K562 (cell line): Measurements from ENCODE around the gene SLC2A4. TPM values are rescaled to one million over a fixed set of nuclear protein-coding genes. Genes with fewer than 3 reads are reported as not detected.

Source experiments
- ARID1B ChIP-seq: fragments of 450-650 bp; IDR thresholded peaks from 2 replicates; pipeline ENCODE4 v1.6.1; 2016; ENCODE audit warnings: antibody characterized with exemption, mild to moderate bottlenecking, inconsistent platforms
- BACH1 ChIP-seq: fragments of 200-800 bp; sonication (Bioruptor generic); IDR thresholded peaks from 2 replicates; pipeline ENCODE4 v1.6.1; 2016; ENCODE audit warnings: missing genetic modification characterization, missing compliant biosample characterization
- CCNT2 ChIP-seq: IDR thresholded peaks from 2 replicates; pipeline ENCODE4 v1.6.1; 2011; ENCODE audit warnings: borderline replicate concordance, low read depth, mild to moderate bottlenecking, moderate library complexity, mixed read lengths, low read length; ENCODE audit not compliant: insufficient read length; ENCODE audit errors: extremely low read depth
- GTF2A2 ChIP-seq: IDR thresholded peaks from 2 replicates; pipeline ENCODE4 v1.6.1; 2016; ENCODE audit warnings: mild to moderate bottlenecking, missing genetic modification characterization, missing compliant biosample characterization
- HMG20A ChIP-seq: fragments of 450-650 bp; formaldehyde crosslinking; conservative IDR thresholded peaks from 2 replicates; pipeline ENCODE4 v1.4.0; 2020; ENCODE audit warnings: mild to moderate bottlenecking, mixed read lengths
- ILK ChIP-seq: fragments of 450-650 bp; IDR thresholded peaks from 2 replicates; pipeline ENCODE4 v1.6.1; 2016; ENCODE audit warnings: missing genetic modification characterization, low read depth, mild to moderate bottlenecking, missing compliant biosample characterization, moderate library complexity, borderline replicate concordance
- IRF9 ChIP-seq: fragments of 450-650 bp; IDR thresholded peaks from 2 replicates; pipeline ENCODE4 v1.6.1; 2016; ENCODE audit warnings: missing biosample characterization, missing genetic modification characterization
- POLR2B ChIP-seq: fragments of 450-650 bp; IDR thresholded peaks from 2 replicates; pipeline ENCODE4 v1.6.1; 2018; ENCODE audit warnings: low read depth; ENCODE audit not compliant: partially characterized antibody
- POU5F1 ChIP-seq: fragments of 150-350 bp; IDR thresholded peaks from 2 replicates; pipeline ENCODE4 v1.6.1; 2014; ENCODE audit warnings: borderline replicate concordance, low read length, low read depth, mild to moderate bottlenecking; ENCODE audit not compliant: partially characterized antibody
- RBM17 ChIP-seq: fragments of 200-400 bp; formaldehyde crosslinking; IDR thresholded peaks from 2 replicates; pipeline ENCODE4 v1.6.1; 2017; ENCODE audit warnings: low read depth, mild to moderate bottlenecking, low read length, borderline replicate concordance
- SLC30A9 ChIP-seq: fragments of 250-450 bp; sonication (Bioruptor Pico); IDR thresholded peaks from 2 replicates; pipeline ENCODE4 v1.8.0; 2022; ENCODE audit warnings: mild to moderate bottlenecking, moderate library complexity
- TCF7L2 ChIP-seq: fragments of 150-350 bp; IDR thresholded peaks from 2 replicates; pipeline ENCODE4 v1.6.1; 2016; ENCODE audit warnings: low read depth, mild to moderate bottlenecking, low read length, moderate library complexity
- TEAD2 ChIP-seq: fragments of 450-650 bp; IDR thresholded peaks from 2 replicates; pipeline ENCODE4 v1.6.1; 2016; ENCODE audit warnings: missing genetic modification characterization, control low read depth, missing compliant biosample characterization
- ZC3H4 ChIP-seq: sonication (generic); formaldehyde crosslinking; IDR thresholded peaks from 2 replicates; pipeline ENCODE4 v1.9.0; 2021; ENCODE audit warnings: missing genetic modification reagents, borderline replicate concordance
- ZNF239 ChIP-seq: fragments of 250-450 bp; sonication (Bioruptor Pico); IDR thresholded peaks from 2 replicates; pipeline ENCODE4 v1.4.0; 2020; ENCODE audit warnings: mild to moderate bottlenecking
- ZNF347 ChIP-seq: fragments of 450-650 bp; formaldehyde crosslinking; IDR thresholded peaks from 2 replicates; pipeline ENCODE4 v1.4.0; 2020; ENCODE audit warnings: low read depth, mild to moderate bottlenecking, moderate library complexity
- ZNF584 ChIP-seq: fragments of 200-800 bp; sonication (Bioruptor generic); IDR thresholded peaks from 2 replicates; pipeline ENCODE4 v1.6.1; 2016; ENCODE audit warnings: low read depth, mild to moderate bottlenecking, missing genetic modification characterization, missing compliant biosample characterization
- ZNF695 ChIP-seq: fragments of 450-650 bp; formaldehyde crosslinking; IDR thresholded peaks from 2 replicates; pipeline ENCODE4 v1.4.0; 2020; ENCODE audit warnings: mild to moderate bottlenecking, moderate library complexity
- polyA plus RNA-seq, 8 experiments: library from polyadenylated mRNA; depleted of rRNA in 4 of 8; stranded (reverse) in 5 of 8; unstranded in 3 of 8; fragments of >200 nt; fragmentation: Nextera tagmentation in 2 of 8; fragmentation: Illumina TruSeq in 1 of 8; extraction: Ambion mirVana in 2 of 8; extraction: Trizol in 1 of 8; gene quantifications; 2 replicates each; pipeline versions ENCODE4 v1.2.1 to v1.2.3, GENCODE V29; 2011 to 2014; ENCODE audit warnings: inconsistent platforms in 1 of 8, missing spikeins in 1 of 8
- total RNA-seq, 7 experiments: library from RNA; depleted of rRNA in 6 of 7; stranded (reverse); fragments of >200 nt in 6 of 7; fragmentation: Illumina TruSeq in 2 of 7; extraction: Trizol in 2 of 7; gene quantifications; 2 replicates each; pipeline versions ENCODE4 v1.2.1 to v1.2.3, GENCODE V29; 2011 to 2021; ENCODE audit warnings: low replicate concordance in 1 of 7
- TF ChIP-seq, protein P1 (sequence below), 2 experiments: IDR thresholded peaks; 2 replicates each; pipeline ENCODE4 v1.6.1; 2012; ENCODE audit warnings: improper control_type of control experiment in 2 of 2, low read depth in 2 of 2, low read length in 2 of 2, borderline replicate concordance in 1 of 2
- TF ChIP-seq, protein P2 (sequence below): sonication (generic); formaldehyde crosslinking; IDR thresholded peaks from 2 replicates; pipeline ENCODE4 v1.8.0; 2022; ENCODE audit warnings: missing genetic modification reagents, mild to moderate bottlenecking, moderate library complexity, borderline replicate concordance
- TF ChIP-seq, protein P3 (sequence below): fragments of 250-450 bp; sonication (Bioruptor Pico); IDR thresholded peaks from 2 replicates; pipeline ENCODE4 v1.5.0; 2020; ENCODE audit warnings: mild to moderate bottlenecking

Gene SLC2A4
- total and polyA plus RNA-seq, 9 of the 15 experiments (the other 6 are each of a cell fraction or from before 2014, with no cell fraction given): 0.74 to 3.5 (median 1.6) TPM

DNA sequence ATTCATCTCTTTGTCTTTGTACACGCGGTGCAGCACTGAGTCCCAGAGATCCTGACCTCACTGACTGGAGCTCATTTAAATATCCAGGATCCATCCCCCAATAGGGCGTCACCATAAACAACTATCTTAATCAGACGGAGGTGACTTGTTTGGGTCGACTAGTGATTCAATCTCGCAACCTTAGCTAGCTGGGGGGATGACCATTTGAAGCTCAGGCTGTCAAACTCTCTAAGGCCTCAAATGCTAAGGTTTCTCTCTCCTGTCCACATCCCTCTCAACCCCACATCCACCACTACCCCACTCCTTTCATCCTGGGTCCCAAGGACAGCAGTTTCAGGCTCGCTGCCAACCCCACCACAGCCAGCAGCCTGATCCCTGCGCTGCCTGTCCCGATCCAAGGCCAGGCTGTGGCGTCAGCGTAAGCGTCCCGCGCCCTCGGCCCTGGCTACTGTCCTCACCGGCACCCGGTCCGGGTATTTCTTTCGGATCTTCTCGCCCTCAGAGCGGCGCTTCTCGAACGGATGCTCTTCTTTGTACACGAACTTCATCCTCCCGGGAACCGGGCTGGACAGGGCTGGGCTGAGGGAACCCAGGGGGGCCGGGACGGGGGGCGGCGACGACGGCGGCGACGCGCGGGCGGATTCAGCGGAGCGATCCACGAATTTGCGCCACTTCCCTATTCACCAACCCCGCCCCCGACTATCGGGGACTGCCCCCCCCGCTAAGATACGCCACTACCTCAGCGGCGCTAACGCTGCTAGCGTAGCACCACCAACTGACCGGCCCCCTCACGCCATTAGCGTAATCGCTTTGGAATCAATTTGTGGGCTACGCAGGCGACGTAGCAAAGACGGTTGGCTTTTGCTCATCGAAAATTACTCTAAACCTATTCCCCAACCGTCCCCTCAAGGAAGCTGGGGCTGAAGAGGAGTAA, 39.5 kb upstream of the SLC2A4 start, which contains the start of gene GABARAP (continued):
- TF ChIP-seq, protein P1, sequence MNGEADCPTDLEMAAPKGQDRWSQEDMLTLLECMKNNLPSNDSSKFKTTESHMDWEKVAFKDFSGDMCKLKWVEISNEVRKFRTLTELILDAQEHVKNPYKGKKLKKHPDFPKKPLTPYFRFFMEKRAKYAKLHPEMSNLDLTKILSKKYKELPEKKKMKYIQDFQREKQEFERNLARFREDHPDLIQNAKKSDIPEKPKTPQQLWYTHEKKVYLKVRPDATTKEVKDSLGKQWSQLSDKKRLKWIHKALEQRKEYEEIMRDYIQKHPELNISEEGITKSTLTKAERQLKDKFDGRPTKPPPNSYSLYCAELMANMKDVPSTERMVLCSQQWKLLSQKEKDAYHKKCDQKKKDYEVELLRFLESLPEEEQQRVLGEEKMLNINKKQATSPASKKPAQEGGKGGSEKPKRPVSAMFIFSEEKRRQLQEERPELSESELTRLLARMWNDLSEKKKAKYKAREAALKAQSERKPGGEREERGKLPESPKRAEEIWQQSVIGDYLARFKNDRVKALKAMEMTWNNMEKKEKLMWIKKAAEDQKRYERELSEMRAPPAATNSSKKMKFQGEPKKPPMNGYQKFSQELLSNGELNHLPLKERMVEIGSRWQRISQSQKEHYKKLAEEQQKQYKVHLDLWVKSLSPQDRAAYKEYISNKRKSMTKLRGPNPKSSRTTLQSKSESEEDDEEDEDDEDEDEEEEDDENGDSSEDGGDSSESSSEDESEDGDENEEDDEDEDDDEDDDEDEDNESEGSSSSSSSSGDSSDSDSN (IDR thresholded peaks at IDR 0.05; ENCODE audit: borderline replicate concordance in 1 of 2, low read depth in 2 of 2, low read length in 2 of 2): no peak
- TF ChIP-seq ILK (tag) (no peak), ZNF239 (CRISPR knock-in tag) (no peak), POLR2B (peak; percentile 47), ARID1B (peak; percentile 25; the same call in 1 of the 2 replicates), RBM17 (no peak), ZNF584 (CRISPR knock-in tag) (no peak), TCF7L2 (no peak), TEAD2 (tag) (no peak), GTF2A2 (tag) (no peak), CCNT2 (no peak), BACH1 (tag) (no peak), POU5F1 (no peak), IRF9 (tag) (no peak), HMG20A (no peak), SLC30A9 (no peak), ZNF347 (CRISPR knock-in tag) (no peak), ZC3H4 (CRISPR knock-in tag) (peak; percentile 25; the same call in 1 of the 2 replicates), ZNF695 (CRISPR knock-in tag) (no peak)
- TF ChIP-seq, protein P2, sequence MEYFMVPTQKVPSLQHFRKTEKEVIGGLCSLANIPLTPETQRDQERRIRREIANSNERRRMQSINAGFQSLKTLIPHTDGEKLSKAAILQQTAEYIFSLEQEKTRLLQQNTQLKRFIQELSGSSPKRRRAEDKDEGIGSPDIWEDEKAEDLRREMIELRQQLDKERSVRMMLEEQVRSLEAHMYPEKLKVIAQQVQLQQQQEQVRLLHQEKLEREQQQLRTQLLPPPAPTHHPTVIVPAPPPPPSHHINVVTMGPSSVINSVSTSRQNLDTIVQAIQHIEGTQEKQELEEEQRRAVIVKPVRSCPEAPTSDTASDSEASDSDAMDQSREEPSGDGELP (CRISPR knock-in tag): peak; percentile 53
- TF ChIP-seq, protein P3, sequence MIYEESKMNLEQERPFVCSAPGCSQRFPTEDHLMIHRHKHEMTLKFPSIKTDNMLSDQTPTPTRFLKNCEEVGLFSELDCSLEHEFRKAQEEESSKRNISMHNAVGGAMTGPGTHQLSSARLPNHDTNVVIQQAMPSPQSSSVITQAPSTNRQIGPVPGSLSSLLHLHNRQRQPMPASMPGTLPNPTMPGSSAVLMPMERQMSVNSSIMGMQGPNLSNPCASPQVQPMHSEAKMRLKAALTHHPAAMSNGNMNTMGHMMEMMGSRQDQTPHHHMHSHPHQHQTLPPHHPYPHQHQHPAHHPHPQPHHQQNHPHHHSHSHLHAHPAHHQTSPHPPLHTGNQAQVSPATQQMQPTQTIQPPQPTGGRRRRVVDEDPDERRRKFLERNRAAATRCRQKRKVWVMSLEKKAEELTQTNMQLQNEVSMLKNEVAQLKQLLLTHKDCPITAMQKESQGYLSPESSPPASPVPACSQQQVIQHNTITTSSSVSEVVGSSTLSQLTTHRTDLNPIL (CRISPR knock-in tag): no peak
